ENCODE measurements around the gene AMBRA1. TPM values are rescaled to one million over a fixed set of nuclear protein-coding genes. Genes with fewer than 3 reads are reported as not detected.

AMBRA1 gene
- total RNA-seq, 2 experiments from 2014 or later, result 24.6 to 30.7 TPM

GRCh38 chr11:46463701-46464421, 130.0 kb downstream of the AMBRA1 start:
- no peaks in the 10 kb centered on the region for H3K9me3 ChIP-seq (ENCODE audit: low read length)
- no peak for TF ChIP-seq EZH2phosphoT487 (IDR thresholded peaks at IDR 0.05; ENCODE audit: borderline replicate concordance, low read depth, low read length)
- no peak for TF ChIP-seq CTCF (conservative IDR thresholded peaks at IDR 0.05; ENCODE audit: low read length)
- intact Hi-C loops (cut with micrococcal nuclease; ENCODE audit: unreplicated experiment), result no loop called here
- H3K9me2 ChIP-seq (ENCODE audit: insufficient read depth, low read length), result no peaks in the 10 kb centered on the region
- no peak overlapping the region for H3K4me2 ChIP-seq (ENCODE audit: low read length)
- H3K79me2 ChIP-seq (ENCODE audit: insufficient read depth, low read depth, low read length), result no peaks in the 10 kb centered on the region
- no peak overlapping the region for H3K27ac ChIP-seq (ENCODE audit: low read depth, low read length, poor library complexity, severe bottlenecking)
- BruUV-seq (replicated peaks), result no TSS peak
- DNase-seq (ENCODE audit: low spot score), result no peak
- H2AFZ ChIP-seq (ENCODE audit: low read length), result no peak overlapping the region
- ChIA-PET CTCF (ENCODE audit: unreplicated experiment) (no interaction called here), POLR2A (interaction anchor here (1.2 kb wide), 1 partner anchor 28 kb away, joined by 3 read pairs; no protein-coding TSS in a partner anchor)
- H4K20me1 ChIP-seq (ENCODE audit: insufficient read depth, low read length), result no peaks in the 10 kb centered on the region
- H3K4me1 ChIP-seq (ENCODE audit: insufficient read depth, low read length, poor library complexity, severe bottlenecking), result no peaks in the 10 kb centered on the region
- no peaks in the 10 kb centered on the region for H3K36me3 ChIP-seq (ENCODE audit: insufficient read depth, low read length)
- no peak overlapping the region for H3K4me3 ChIP-seq (ENCODE audit: low read depth, low read length, poor library complexity, severe bottlenecking)

- H3K4me3 ChIP-seq (ENCODE audit: low read depth, low read length, poor library complexity, severe bottlenecking), result no peak overlapping the region
- no peak overlapping the region for H3K4me2 ChIP-seq (ENCODE audit: low read length)
- no peaks in the 10 kb centered on the region for H3K9me3 ChIP-seq (ENCODE audit: low read length)
- ChIA-PET POLR2A (no interaction called here), CTCF (ENCODE audit: unreplicated experiment) (interaction anchor here (0.5 kb wide), 1 partner anchor 39 kb away, joined by 3 read pairs; no protein-coding TSS in a partner anchor)
- H3K79me2 ChIP-seq (ENCODE audit: insufficient read depth, low read depth, low read length), result no peaks in the 10 kb centered on the region
- no peak overlapping the region for H3K27ac ChIP-seq (ENCODE audit: low read depth, low read length, poor library complexity, severe bottlenecking)
- H4K20me1 ChIP-seq (ENCODE audit: insufficient read depth, low read length), result no peaks in the 10 kb centered on the region
- BruUV-seq (replicated peaks), result no TSS peak
- intact Hi-C loops (cut with micrococcal nuclease; ENCODE audit: unreplicated experiment), result no loop called here
- no peaks in the 10 kb centered on the region for H3K9me2 ChIP-seq (ENCODE audit: insufficient read depth, low read length)
- DNase-seq (ENCODE audit: low spot score), result no peak
- no peaks in the 10 kb centered on the region for H3K36me3 ChIP-seq (ENCODE audit: insufficient read depth, low read length)
- TF ChIP-seq EZH2phosphoT487 (IDR thresholded peaks at IDR 0.05; ENCODE audit: borderline replicate concordance, low read depth, low read length) (no peak), CTCF (conservative IDR thresholded peaks at IDR 0.05; ENCODE audit: low read length) (no peak)
- H3K4me1 ChIP-seq (ENCODE audit: insufficient read depth, low read length, poor library complexity, severe bottlenecking), result no peaks in the 10 kb centered on the region
- no peak overlapping the region for H2AFZ ChIP-seq (ENCODE audit: low read length)
Observed at GRCh38 chr11:46461461-46461927, 132.3 kb downstream of the AMBRA1 start.

GRCh38 chr11:46458491-46458890, 135.3 kb downstream of the AMBRA1 start:
- ChIA-PET POLR2A (no interaction called here), CTCF (ENCODE audit: unreplicated experiment) (no interaction called here)
- Histone ChIP-seq H2AFZ (ENCODE audit: low read length) (no peak overlapping the region), H4K20me1 (ENCODE audit: insufficient read depth, low read length) (no peaks in the 10 kb centered on the region), H3K4me3 (ENCODE audit: low read depth, low read length, poor library complexity, severe bottlenecking) (no peak overlapping the region), H3K27ac (ENCODE audit: low read depth, low read length, poor library complexity, severe bottlenecking) (no peak overlapping the region), H3K79me2 (ENCODE audit: insufficient read depth, low read depth, low read length) (no peaks in the 10 kb centered on the region), H3K36me3 (ENCODE audit: insufficient read depth, low read length) (peaks cover 3% of the 10 kb centered on the region; the same call in 1 of the 2 replicates), H3K9me3 (ENCODE audit: low read length) (no peaks in the 10 kb centered on the region), H3K4me2 (ENCODE audit: low read length) (no peak overlapping the region), H3K9me2 (ENCODE audit: insufficient read depth, low read length) (no peaks in the 10 kb centered on the region), H3K4me1 (ENCODE audit: insufficient read depth, low read length, poor library complexity, severe bottlenecking) (no peaks in the 10 kb centered on the region)
- BruUV-seq (replicated peaks), result no TSS peak
- intact Hi-C loops (cut with micrococcal nuclease; ENCODE audit: unreplicated experiment), result no loop called here
- TF ChIP-seq CTCF (conservative IDR thresholded peaks at IDR 0.05; ENCODE audit: low read length) (no peak), EZH2phosphoT487 (IDR thresholded peaks at IDR 0.05; ENCODE audit: borderline replicate concordance, low read depth, low read length) (no peak)
- DNase-seq (ENCODE audit: low spot score), result no peak
